GDM1 (cell line): ENCODE results near the gene JAML.

Source experiments
- DNase-seq: peaks from one replicate; lab custom pipeline; 2025; lab: John Stamatoyannopoulos, UW

The JAML gene, protein sequence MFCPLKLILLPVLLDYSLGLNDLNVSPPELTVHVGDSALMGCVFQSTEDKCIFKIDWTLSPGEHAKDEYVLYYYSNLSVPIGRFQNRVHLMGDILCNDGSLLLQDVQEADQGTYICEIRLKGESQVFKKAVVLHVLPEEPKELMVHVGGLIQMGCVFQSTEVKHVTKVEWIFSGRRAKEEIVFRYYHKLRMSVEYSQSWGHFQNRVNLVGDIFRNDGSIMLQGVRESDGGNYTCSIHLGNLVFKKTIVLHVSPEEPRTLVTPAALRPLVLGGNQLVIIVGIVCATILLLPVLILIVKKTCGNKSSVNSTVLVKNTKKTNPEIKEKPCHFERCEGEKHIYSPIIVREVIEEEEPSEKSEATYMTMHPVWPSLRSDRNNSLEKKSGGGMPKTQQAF

GRCh38 chr11:118224511-118225188, at the start of gene JAML:
Gene JAML, minus strand, starts transcription at chr11:118225011. Its CDS starts 10,145 bp downstream, at chr11:118214866.
- no peak for DNase-seq

- no peak for DNase-seq
Measured at GRCh38 chr11:118274186-118274585, 49.4 kb upstream of the JAML start.

GRCh38 chr11:118272001-118272400, 47.2 kb upstream of the JAML start:
- DNase-seq = no peak

DNA sequence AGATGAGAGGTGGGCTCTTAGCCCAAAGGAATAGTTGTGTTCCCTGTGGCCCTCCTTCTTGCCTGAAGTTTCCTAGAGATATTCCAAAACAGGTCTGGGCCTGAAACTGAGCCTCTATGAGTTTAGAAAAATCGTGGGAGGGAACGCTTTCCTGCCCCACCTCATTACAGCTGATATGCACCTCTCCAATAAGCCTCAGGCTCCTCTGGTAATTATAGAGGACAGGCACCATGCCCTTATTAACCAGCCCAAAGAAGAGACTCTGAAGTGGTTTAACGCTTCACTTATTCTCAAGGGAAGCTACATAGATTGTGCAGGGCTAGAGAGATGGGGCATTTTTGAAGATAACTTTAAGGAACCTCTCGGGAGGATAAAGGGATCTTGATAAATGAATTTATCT, 42.7 kb upstream of the JAML start:
- no peak for DNase-seq

DNA sequence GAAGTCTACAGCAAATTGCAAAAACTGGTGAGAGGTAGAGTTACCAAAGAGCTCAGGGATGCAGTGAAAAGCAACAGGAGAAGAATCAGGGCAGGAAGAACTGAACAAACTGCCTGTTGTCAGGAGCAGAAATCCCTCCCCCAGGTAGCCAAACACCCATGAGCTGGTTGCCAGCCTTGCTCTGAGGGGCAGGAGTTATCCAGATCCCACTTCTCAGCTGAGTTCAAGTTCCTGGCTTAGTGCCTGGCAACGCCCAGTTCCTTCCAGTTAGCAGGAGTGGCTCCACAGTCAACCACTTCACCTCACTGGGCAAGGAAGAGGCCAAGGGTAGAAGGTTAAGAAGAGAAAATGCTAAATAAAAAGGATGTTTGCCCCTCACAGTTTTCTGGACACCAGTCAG, 41.1 kb upstream of the JAML start:
- no peak for DNase-seq

DNA sequence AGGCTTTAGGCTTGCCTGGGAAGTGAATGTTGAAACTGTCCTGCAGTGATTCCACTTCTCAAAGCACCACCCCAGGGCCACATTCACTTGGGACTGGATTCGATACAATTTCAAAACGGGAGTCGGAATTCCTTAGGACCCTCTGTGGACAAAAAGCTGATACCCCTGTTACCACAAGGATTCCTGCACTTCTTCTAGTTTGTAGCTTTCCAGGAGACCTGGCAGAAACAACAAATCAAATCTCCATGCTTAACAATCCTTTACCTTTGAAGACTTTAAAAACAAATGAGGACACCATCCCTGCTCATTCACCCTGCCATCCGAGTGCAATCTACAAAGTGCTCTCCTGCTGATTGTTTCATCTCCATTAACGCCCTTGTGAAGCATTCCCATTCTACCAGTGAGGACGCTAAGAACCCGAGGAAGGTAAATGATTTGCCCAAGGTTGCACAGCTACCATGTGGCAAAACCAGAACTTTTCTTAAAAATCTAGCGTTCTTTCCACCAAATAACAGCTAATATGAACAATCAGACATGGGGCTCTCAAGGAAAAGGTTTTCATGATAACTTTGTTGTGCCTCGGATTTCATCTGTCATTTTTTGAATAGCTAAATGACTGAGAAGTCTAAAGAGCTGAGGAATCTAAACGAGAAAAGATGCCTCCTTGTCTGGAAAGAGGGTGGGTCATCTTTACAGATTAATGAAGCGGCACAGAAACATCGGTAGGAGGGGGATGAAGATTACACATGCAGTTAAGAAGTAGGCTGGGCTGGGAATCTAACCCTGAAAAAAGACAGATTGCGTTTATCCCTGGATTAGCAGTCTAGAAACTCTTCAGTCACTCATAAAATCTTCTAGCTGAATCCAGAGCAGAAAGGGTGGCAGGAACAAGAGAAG, 40.0 kb upstream of the JAML start:
- no peak for DNase-seq

GRCh38 chr11:118263695-118264568, 39.1 kb upstream of the JAML start, which contains the start of gene MPZL2:
Gene MPZL2, minus strand, starts transcription at chr11:118264297. Its CDS starts 144 bp downstream, at chr11:118264153.
- DNase-seq = no peak

- DNase-seq = no peak
Measured at GRCh38 chr11:118263112-118263511, 38.3 kb upstream of the JAML start.

- no peak for DNase-seq
Measured at GRCh38 chr11:118260353-118260752, 35.5 kb upstream of the JAML start.

GRCh38 chr11:118259138-118259537, 34.3 kb upstream of the JAML start:
- no peak for DNase-seq

DNA sequence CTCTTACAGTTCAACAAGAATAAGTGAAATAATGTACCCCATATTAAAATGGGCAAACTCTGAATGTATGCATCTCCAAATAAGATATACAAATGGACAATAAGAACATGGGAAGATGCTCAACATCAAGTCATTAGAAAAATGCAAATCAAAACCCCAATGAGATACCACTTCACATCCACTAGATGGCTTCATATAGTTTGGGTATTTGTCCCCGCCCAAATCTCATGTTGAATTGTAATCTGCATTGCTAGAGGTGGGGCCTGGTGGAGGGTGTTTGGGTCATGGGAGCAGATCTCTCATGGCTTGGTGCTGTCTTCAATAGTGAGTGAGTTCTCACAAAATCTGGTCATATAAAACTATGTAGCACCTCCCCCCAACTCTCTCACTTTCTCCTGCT, 33.6 kb upstream of the JAML start:
- DNase-seq = no peak

DNA sequence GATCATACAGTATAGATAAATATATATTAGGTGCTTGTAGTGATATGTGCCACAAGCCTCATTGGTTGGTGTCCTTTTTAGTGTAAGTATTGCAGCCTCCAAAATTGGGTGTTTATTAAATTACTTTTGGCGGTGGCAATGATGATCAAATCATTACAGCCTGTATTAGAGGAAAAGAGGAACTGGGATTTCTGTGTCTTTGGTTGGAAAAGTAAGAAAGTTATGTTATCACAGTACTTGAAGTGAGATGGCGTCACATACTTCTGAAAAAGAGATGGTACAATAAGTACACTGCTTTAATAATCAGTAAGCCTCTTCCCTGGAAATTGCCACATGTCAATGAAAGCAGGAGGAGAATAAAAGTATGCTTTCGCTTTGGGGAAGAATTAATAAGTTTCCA, 27.9 kb upstream of the JAML start:
- DNase-seq = no peak

GRCh38 chr11:118251858-118252652, 27.2 kb upstream of the JAML start, which contains the start of gene MPZL3:
Gene MPZL3, minus strand, starts transcription at chr11:118252365. Its CDS starts 71 bp downstream, at chr11:118252294.
- peak; percentile 82 for DNase-seq

- no peak for DNase-seq
Measured at GRCh38 chr11:118247041-118247440, 22.2 kb upstream of the JAML start.

DNA sequence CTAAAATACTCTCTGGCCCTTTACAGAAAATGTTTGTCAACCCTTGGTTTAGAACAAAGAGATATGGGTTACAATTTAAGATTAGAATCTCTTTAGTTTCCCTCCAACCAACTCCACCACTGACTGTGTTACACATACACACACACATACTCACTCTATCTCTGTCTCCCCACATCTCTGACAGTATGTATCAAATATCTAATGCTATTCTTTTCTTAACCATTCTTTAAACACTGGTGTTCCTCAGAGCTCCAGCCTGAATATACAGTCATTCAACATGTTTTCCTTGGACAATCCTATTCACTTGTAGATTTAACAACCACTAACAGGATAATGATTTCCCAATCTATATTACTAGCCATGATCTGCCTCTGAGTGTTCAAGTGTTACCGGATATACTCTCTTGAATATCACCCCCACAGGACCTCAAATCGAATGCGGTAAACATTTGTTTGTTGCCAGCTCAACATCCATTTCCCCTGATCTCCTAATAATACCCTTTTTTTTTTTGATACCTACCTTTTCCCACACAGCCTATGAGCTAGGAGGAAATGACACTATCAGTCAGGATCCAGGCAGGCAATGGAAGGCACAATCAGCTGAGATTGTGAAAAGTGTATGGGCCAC, 21.2 kb upstream of the JAML start:
- no peak for DNase-seq

DNA sequence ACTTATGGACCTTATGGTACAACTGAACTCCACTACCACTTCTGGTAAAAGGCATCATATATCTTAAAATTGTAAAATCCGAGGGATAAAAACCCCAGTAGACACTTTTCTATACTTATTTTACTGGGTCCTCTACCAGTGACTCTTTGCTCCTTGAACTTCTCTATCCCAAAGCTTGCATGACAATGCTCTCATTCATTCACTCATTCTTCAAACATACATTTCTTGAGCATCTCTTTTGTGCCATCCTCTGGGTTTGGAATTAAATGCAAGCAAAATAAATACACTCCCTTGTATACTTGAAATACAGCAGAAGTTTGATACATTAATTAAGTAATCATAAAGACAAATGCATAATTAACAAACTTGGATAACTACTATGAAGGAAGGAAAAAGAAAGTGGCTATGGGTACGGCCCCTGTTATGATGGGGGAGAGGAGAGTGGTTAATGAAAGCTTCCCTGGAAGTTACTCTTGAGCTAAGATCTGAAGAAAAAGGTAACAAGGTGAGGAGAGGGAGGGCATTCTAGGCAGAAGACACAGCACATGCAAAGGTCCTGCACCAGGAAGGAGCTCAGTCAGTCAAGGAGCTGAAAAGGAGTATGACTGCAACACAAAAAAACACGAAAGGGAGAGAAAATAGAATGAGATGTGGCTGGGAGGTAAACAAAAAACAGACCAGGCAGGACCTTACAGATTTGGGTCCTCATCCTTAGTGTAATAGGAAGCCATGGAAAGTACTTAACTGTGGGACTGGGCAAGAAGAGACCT, 19.4 kb upstream of the JAML start:
- no peak for DNase-seq

- DNase-seq = no peak
Measured at GRCh38 chr11:118243161-118243560, 18.4 kb upstream of the JAML start.

DNA sequence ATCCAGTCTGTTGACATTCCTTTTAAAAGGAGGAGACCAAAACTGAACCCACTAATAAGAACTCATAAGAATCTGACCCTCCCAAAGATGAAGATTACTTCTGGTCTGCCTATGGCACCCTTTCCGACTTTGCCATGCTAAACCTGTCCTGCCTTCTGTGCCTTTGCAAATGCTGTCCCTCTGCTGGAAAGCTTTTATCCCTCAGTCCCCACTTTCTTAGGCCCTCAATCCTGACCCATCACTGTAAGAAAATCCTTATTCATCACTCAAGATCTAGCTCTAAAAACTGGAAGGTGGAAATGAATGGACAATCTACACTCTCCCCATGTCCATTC, 16.9 kb upstream of the JAML start:
- no peak for DNase-seq
